Naive thymus-derived CD8-positive, alpha-beta T cell (primary cell): ENCODE measurements around the gene IRAK2. TPM values are rescaled to one million over a fixed set of nuclear protein-coding genes. Genes with fewer than 3 reads are reported as not detected.

Experiments used
- ATAC-seq, 2 donors: fragments of 150-1000 bp; cut with Tn5 transposase in 1 of 2; sonication (Bioruptor Pico), chemical (Tn5 transposase) in 1 of 2; 1 replicate in 1 of 2; 2 replicates in 1 of 2; pipeline ENCODE4 v1.10.0; 2021; ENCODE audit warnings: mild to moderate bottlenecking in 2 of 2, moderate library complexity in 2 of 2
- POLR2A ChIA-PET: fragments of 350-600 bp; sonication (Branson Sonifier 250); formaldehyde crosslinking; loops from one replicate; lab custom pipeline; 2021; ENCODE audit warnings: antibody characterized with exemption; lab: Charles Lee
- DNase-seq, 10 donors: peaks; one replicate each; pipeline versions ENCODE4 v3.0.0 to v3.0.0-alpha.2; 2020 to 2022
- H3K27ac Mint-ChIP-seq, 10 donors: one replicate each; pipeline ENCODE4 v1.8.0; 2020 to 2022; ENCODE audit warnings: mild to moderate bottlenecking in 10 of 10, mixed read lengths in 10 of 10, moderate library complexity in 4 of 10, inconsistent platforms in 1 of 10
- H3K27me3 Mint-ChIP-seq, 5 donors: one replicate each; pipeline ENCODE4 v1.8.0; 2021 to 2022; ENCODE audit warnings: mixed read lengths in 5 of 5
- H3K36me3 Mint-ChIP-seq, 3 donors: one replicate each; pipeline ENCODE4 v1.8.0; 2020 to 2022; ENCODE audit warnings: mixed read lengths in 3 of 3, mild to moderate bottlenecking in 2 of 3, inconsistent platforms in 1 of 3
- H3K4me1 Mint-ChIP-seq, 4 donors: one replicate each; pipeline ENCODE4 v1.8.0; 2021 to 2022; ENCODE audit warnings: mixed read lengths in 4 of 4
- H3K4me3 Mint-ChIP-seq, 10 donors: one replicate each; pipeline ENCODE4 v1.8.0; 2020 to 2022; ENCODE audit warnings: mild to moderate bottlenecking in 10 of 10, mixed read lengths in 10 of 10, moderate library complexity in 6 of 10, inconsistent platforms in 1 of 10
- H3K9me3 Mint-ChIP-seq, 9 donors: one replicate each; pipeline ENCODE4 v1.8.0; 2020 to 2022; ENCODE audit warnings: mixed read lengths in 9 of 9, mild to moderate bottlenecking in 3 of 9, inconsistent platforms in 1 of 9, moderate library complexity in 1 of 9
- polyA plus RNA-seq, 3 donors: library from polyadenylated mRNA; unstranded; fragments of 300-500 nt; fragmentation: Illumina TruSeq; gene quantifications; one replicate each; pipeline ENCODE4 v1.2.3, GENCODE V29; 2021
- total RNA-seq, 8 experiments: library from RNA in 2 of 8; stranded (reverse) in 2 of 8; gene quantifications; one replicate each; pipeline ENCODE4 v1.2.3 and lab custom pipeline; 2021 to 2026

The IRAK2 gene
- total and polyA plus RNA-seq, 5 experiments from 2014 or later, result 2.9 to 6.0 (median 4.4) TPM

DNA sequence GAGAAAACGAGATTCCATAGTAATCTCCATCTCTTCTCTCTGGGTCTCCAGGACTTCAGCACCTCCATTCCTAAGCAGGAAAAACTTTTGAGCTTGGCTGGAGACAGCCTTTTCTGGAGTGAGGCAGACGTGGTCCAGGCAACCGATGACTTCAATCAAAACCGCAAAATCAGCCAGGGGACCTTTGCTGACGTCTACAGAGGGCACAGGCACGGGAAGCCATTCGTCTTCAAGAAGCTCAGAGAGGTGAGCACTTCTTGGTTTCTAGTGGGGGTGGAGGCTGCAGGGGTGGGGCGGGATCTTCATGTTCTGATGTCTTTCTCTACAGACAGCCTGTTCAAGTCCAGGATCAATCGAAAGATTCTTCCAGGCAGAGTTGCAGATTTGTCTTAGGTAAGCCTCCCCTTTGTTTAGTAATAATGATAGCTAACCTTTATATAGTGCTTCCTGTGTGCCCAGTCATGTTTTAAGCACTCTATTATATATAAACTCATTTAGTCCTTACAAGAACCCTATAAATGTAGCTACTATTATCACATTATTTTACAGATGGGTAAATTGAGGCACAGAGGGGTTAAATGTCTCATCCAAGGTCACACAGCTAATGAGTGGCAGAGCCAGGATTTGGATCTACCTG, 48.6 kb downstream of the IRAK2 start:
- no peak for DNase-seq
- Mint-ChIP-seq H3K27ac (peak overlapping the region in 2 of 10 donors; percentile 54 to 56), H3K27me3 (no peaks in the 10 kb centered on the region), H3K4me1 (peaks cover 0 to 7% (median 4%) of the 10 kb centered on the region in 4 donors), H3K4me3 (no peak overlapping the region), H3K9me3 (peaks cover 0 to 4% (median 0%) of the 10 kb centered on the region in 9 donors), H3K36me3 (peaks cover 10 to 45% (median 30%) of the 10 kb centered on the region in 3 donors)
- ATAC-seq, result no peak
- POLR2A ChIA-PET, result interaction anchor here (0.5 to 1.2 kb wide), 2 partner anchors 9 to 34 kb away, joined by 3 to 4 read pairs; no protein-coding TSS in a partner anchor

DNA sequence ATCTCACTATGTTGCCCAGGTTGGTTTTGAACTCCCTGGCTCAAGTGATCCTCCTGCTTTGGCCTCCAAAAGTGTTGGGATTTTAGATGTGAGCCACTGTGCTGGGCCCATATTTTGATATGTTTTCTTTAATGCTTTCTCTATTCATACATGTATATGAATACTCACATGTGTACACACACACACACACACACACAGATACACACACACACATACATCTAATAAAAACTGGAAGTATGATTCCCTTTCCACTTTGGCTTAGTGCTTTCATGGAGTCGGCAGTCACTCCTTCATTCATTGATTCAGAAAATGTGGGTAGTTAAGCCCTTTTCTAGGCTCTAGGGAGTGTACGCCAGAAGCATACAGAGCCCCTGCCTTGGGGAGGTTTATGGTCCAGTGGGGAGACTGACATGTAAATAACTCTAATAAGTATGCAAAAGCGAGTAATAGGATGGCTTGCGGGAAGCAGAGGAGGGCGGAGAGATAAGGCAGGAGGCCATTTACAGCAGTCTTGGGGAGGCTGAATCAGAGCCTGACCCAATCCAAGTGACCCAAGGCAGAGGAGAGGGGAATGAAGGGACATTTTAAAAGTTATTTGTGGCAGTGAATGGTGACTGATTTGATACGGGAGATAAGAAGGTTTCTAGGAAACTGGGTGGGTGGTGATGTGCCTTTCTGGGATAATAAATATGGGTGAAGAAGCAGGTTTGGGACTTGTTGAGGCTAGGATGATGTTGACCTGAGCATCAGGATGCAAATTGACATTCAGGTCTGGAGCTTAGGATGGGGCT, 51.1 kb downstream of the IRAK2 start:
- peak overlapping the region in 2 of 10 donors; percentile 54 to 82 for H3K27ac Mint-ChIP-seq
- no peaks in the 10 kb centered on the region for H3K27me3 Mint-ChIP-seq
- POLR2A ChIA-PET, result interaction anchor here (0.5 kb wide), 1 partner anchor 52 kb away, joined by 3 read pairs; no protein-coding TSS in a partner anchor
- no peak for DNase-seq
- ATAC-seq, result no peak
- H3K4me1 Mint-ChIP-seq, result peaks cover 6 to 17% (median 8%) of the 10 kb centered on the region in 4 donors
- peaks cover 0 to 4% (median 0%) of the 10 kb centered on the region in 9 donors for H3K9me3 Mint-ChIP-seq
- no peak overlapping the region for H3K4me3 Mint-ChIP-seq
- peaks cover 10 to 48% (median 26%) of the 10 kb centered on the region in 3 donors for H3K36me3 Mint-ChIP-seq

DNA sequence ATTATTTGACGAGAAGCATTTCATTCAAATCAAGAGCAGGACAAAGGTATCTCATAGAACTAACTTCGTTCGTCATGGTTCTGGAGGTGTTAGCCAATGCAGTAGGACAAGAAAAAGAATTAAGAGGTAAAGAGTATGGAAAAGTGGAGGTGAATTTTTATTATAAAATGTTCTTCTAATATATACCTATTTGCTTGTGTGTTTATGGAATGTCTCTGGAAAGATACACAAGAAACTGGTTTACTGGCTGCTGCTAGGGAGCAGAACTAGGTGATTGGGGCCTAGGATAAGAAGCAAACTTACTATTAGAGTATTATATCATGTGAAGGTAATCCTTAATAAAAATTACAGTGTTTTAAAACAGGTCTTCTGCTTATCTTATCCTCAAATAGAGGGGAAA, 52.6 kb downstream of the IRAK2 start:
- DNase-seq, result no peak
- Mint-ChIP-seq H3K9me3 (peaks cover 0 to 4% (median 0%) of the 10 kb centered on the region in 9 donors), H3K4me3 (peak overlapping the region in 1 of 10 donors; percentile 8), H3K4me1 (peaks cover 8 to 23% (median 13%) of the 10 kb centered on the region in 4 donors), H3K27ac (peak overlapping the region in 3 of 10 donors; percentile 1 to 87 (median 11)), H3K27me3 (no peaks in the 10 kb centered on the region), H3K36me3 (peaks cover 10 to 40% (median 24%) of the 10 kb centered on the region in 3 donors)
- POLR2A ChIA-PET, result interaction anchor here (0.8 kb wide), 1 partner anchor 31 kb away, joined by 9 read pairs; the partner anchor contains the start of gene TATDN2
- ATAC-seq, result no peak

DNA sequence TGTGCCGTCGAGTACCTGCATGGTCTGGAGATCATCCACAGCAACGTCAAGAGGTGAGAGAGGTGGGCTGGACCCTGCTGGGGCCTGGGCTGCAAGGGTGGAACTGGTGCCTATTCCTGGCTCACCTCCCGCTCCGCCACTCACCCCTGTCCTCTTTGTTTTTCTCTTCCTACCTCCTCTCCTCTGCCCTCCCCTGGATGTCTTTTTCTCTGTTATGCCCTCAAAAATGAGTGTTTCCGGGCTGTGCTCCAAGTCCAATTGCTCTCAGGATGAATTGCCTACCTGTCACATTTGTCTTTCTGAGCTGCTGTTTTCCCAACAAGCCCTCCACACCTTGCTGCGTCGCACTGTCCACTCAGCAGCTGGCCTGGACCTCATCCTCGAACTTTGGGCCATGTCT, 55.0 kb downstream of the IRAK2 start:
- POLR2A ChIA-PET, result interaction anchor here (0.9 to 5.3 kb wide), 3 partner anchors 25 to 78 kb away, joined by 5 to 58 read pairs (median 8); partner anchors contain the start of genes TATDN2 and VHL
- Mint-ChIP-seq H3K9me3 (peaks cover 0 to 4% (median 0%) of the 10 kb centered on the region in 9 donors), H3K4me3 (no peak overlapping the region), H3K27ac (peak overlapping the region in 7 of 10 donors; percentile 20 to 91 (median 71)), H3K36me3 (peaks cover 10 to 35% (median 17%) of the 10 kb centered on the region in 3 donors), H3K4me1 (peaks cover 14 to 41% (median 28%) of the 10 kb centered on the region in 4 donors), H3K27me3 (no peaks in the 10 kb centered on the region)
- ATAC-seq (no peak), DNase-seq (no peak)

DNA sequence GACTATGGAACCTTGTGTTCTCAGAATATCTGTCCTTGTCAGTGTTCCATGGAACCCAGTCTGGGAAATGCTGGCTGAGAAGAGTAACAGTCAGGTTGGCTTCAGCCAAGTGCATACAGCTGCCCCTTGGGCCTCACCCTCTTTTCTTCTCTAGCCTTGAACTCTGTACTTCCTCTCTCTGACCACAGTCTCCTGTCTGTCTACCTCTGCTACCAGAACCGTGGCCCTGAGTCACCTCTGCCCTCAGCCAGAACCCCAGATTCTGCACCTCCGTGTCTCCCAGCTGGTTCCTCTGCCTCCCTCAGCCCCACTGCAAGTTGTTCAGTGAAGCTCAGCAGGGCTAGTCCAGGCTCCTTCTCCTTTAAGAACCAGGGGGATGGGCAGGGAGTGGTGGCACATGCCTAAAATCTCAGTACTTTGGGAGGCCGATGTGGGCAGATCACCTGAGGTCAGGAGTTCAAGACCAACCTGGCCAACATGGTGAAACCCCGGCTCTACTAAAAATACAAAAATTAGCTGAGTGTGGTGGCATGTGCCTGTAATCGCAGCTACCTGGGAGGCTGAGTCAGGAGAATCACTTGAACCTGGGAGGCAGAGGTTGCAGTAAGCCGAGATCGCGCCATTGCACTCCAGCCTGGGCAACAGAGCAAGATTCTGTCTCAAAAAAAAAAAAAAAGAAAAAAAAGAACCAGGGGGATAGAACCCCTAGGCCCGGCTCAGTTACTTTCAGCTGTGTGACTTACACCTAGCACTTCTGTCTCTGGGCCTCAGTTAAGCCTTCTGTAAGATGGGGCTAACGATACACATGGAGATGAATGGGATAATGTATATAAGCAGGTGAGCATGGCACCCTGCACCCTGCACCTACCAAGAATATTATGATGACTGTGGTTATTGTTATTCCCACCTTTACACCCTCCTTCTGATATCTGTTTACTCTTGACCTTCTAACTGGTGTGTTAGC, 59.2 kb downstream of the IRAK2 start:
- Mint-ChIP-seq H3K27me3 (no peaks in the 10 kb centered on the region), H3K4me3 (peak overlapping the region in 3 of 10 donors; percentile 39 to 60 (median 59)), H3K36me3 (peaks cover 0 to 28% (median 3%) of the 10 kb centered on the region in 3 donors), H3K9me3 (no peaks in the 10 kb centered on the region), H3K4me1 (peaks cover 18 to 59% (median 44%) of the 10 kb centered on the region in 4 donors), H3K27ac (peak overlapping the region; percentile 17 to 94 (median 70))
- POLR2A ChIA-PET, result interaction anchor here (0.7 to 5.3 kb wide), 8 partner anchors 19 to 238 kb away, joined by 3 to 58 read pairs (median 4); partner anchors contain the start of gene TATDN2
- DNase-seq, result peak in 2 of 10 donors; percentile 27 to 32
- peak; percentile 51 for ATAC-seq

DNA sequence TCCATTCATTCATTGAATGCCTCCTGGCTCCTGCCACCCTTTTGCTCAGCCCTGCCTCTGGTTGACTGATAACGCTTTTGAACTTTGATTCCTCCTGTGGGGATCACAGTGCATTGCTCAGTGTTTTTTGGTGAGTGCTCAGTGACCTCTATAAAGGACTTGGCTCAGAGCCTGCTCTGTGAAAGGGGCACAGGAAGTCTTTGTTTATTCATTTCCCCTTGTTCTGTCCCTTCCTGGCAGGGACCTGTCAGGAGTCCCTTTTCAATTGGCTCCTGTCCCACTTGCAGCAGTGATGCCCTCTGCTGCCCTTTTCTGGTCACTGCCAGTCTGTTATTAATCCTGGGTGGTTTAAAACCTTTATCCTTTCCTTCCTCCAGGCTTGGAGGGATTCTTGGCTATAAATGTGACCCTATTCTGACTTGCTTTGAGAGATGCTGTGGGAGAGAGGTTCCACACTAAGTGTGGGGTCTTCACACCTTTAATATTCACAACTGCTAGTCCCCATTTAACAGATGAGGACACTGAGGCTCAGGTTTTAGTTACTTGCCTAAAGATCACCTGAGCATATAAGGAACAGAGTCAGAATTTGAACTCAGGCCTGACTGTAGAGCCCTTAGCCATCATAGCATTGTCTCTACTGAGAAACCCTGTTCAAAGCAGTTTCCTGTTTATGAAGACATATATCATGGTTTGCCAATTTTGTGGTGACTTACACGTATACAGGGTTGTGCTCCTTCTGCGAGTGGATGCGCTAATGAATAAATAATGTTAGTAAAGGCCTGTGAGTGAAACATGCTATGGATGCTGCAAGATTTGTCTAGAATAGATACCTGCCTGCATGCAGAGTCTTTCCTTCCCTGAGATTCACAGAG, 60.3 kb downstream of the IRAK2 start:
- peaks cover 0 to 22% (median 3%) of the 10 kb centered on the region in 3 donors for H3K36me3 Mint-ChIP-seq
- H3K4me3 Mint-ChIP-seq, result peak overlapping the region in 8 of 10 donors; percentile 30 to 78 (median 60)
- POLR2A ChIA-PET, result interaction anchor here (0.6 to 5.3 kb wide), 5 partner anchors 17 to 239 kb away, joined by 3 to 58 read pairs (median 6); partner anchors contain the start of gene TATDN2

DNA sequence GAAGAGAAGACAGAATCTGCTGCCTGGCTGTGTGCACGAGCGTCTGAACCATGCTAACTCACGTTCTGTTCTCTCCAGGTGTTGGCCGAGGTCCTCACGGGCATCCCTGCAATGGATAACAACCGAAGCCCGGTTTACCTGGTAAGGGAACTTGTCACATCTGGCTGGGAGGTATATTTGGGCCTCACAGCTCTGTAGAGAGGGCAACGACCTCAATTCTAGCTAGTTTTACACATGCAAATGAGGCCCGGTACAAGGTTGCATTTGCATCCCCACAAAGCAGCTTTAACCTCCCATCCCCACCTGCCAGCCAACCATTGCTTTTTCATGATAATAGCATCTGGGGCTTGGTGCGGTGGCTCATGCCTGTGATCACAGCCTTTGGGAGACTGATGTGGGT, 61.6 kb downstream of the IRAK2 start:
- H3K9me3 Mint-ChIP-seq, result no peaks in the 10 kb centered on the region
- POLR2A ChIA-PET, result interaction anchor here (0.6 to 1.6 kb wide), 4 partner anchors 16 to 111 kb away, joined by 3 to 8 read pairs (median 5); partner anchors contain the start of gene TATDN2
- no peak overlapping the region for H3K4me3 Mint-ChIP-seq
- peaks cover 0 to 17% (median 3%) of the 10 kb centered on the region in 3 donors for H3K36me3 Mint-ChIP-seq
- peaks cover 13 to 51% (median 35%) of the 10 kb centered on the region in 4 donors for H3K4me1 Mint-ChIP-seq
- no peak for ATAC-seq
- no peaks in the 10 kb centered on the region for H3K27me3 Mint-ChIP-seq
- no peak overlapping the region for H3K27ac Mint-ChIP-seq
- DNase-seq, result no peak

More for the DNA sequence above, 60.3 kb downstream of the IRAK2 start:
- peak; percentile 28 to 81 (median 58) for DNase-seq
- Mint-ChIP-seq H3K9me3 (no peaks in the 10 kb centered on the region), H3K27ac (peak overlapping the region; percentile 67 to 94 (median 79)), H3K27me3 (no peaks in the 10 kb centered on the region), H3K4me1 (peaks cover 18 to 61% (median 44%) of the 10 kb centered on the region in 4 donors)
- ATAC-seq, result peak; percentile 66 to 80

DNA sequence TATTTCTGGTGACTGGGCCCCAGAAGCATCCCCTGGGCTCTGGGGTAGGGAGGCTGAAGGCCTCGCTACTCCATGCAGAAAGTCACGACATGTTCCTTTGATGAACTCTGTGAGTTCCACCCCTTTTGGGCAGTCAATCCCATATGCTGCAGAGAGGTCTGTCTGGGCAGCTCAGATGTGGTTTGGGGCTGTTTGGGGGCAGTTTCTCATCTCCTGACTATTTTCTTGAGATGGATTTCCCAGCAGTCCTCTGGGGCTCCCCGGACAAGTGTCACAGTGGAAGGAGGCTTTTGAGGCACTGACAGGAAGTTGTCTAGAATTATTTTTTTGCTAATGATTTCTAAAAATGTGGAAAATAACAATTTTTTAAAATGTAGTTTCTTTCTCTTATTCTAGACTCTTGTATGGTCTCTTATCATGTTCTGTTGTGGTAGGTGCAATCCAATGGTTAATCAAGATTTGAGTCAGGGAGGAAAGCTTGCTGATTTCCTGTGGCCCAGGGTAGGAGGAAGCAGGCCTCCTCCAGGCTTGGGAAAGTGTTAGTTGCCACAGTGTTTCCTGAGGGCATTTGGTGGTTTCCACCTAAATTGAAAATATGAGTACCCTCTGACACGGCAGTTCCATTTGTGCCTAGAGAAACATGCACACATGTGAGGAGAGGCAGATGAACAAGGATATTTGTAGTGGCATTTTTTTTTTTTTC, 63.7 kb downstream of the IRAK2 start:
- Mint-ChIP-seq H3K36me3 (peaks cover 3 to 18% (median 6%) of the 10 kb centered on the region in 3 donors), H3K4me1 (peaks cover 13 to 38% (median 29%) of the 10 kb centered on the region in 4 donors), H3K4me3 (no peak overlapping the region), H3K9me3 (no peaks in the 10 kb centered on the region), H3K27me3 (no peaks in the 10 kb centered on the region), H3K27ac (peak overlapping the region in 4 of 10 donors; percentile 49 to 80 (median 67))
- POLR2A ChIA-PET, result no interaction called here
- ATAC-seq, result no peak
- no peak for DNase-seq

DNA sequence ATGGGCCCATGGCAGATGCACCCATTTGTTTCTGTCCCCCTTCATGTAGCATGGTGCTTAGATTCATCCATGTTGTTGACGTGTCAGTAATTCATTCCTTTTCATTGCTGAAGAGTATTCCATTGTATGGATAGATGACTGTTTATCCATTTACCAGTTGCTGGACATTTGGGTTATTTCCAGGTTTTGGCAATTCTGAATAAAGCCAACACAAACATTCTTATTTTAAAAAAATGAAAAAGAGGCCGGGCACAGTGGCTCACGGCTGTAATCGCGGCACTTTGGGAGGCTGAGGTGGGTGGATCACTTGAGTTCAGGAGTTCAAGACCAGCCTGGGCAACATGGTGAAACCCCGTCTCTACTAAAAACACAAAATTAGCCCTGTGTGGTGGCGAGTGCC, 64.9 kb downstream of the IRAK2 start:
- DNase-seq, result no peak
- ATAC-seq, result no peak
- Mint-ChIP-seq H3K36me3 (peaks cover 6 to 20% (median 7%) of the 10 kb centered on the region in 3 donors), H3K4me1 (peaks cover 8 to 27% (median 19%) of the 10 kb centered on the region in 4 donors), H3K27ac (peak overlapping the region in 1 of 10 donors; percentile 52), H3K4me3 (no peak overlapping the region), H3K9me3 (no peaks in the 10 kb centered on the region), H3K27me3 (no peaks in the 10 kb centered on the region)
- POLR2A ChIA-PET, result interaction anchor here (0.6 kb wide), 1 partner anchor 57 kb away, joined by 4 read pairs; no protein-coding TSS in a partner anchor

DNA sequence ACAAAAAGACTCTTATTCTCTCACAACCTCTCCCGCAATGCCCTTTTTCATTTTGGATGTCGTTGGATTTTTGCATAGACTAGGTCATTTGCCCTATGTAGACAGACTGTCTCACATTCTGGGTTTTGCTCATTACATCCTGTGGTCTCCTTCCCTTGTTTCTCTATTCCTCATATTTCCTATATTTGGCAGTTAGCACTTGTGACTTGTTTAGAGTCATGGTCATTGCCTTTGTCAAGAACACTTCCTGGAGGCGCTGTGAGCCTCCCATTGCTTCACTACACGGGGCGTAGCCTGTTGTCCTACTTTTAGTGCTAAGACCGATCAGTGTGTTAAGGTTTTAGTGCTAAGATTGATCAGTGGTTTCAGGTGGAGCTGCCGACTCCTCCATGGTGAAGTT, 67.4 kb downstream of the IRAK2 start:
- Mint-ChIP-seq H3K9me3 (no peaks in the 10 kb centered on the region), H3K36me3 (peaks cover 4 to 27% (median 6%) of the 10 kb centered on the region in 3 donors), H3K4me1 (peaks cover 3 to 17% (median 9%) of the 10 kb centered on the region in 4 donors), H3K4me3 (peak overlapping the region in 1 of 10 donors; percentile 0), H3K27ac (no peak overlapping the region), H3K27me3 (no peaks in the 10 kb centered on the region)
- ATAC-seq (no peak), DNase-seq (no peak)
- POLR2A ChIA-PET, result no interaction called here
